ENCODE results near the gene PHLPP1. TPM values are rescaled to one million over a fixed set of nuclear protein-coding genes. Genes with fewer than 3 reads are reported as not detected.
A peak's percentile ranks its signal among the peaks of the same experiment; 100 is the strongest.

Gene PHLPP1
- total RNA-seq, 1 experiment from 2014 or later, result 12.5 TPM

DNA sequence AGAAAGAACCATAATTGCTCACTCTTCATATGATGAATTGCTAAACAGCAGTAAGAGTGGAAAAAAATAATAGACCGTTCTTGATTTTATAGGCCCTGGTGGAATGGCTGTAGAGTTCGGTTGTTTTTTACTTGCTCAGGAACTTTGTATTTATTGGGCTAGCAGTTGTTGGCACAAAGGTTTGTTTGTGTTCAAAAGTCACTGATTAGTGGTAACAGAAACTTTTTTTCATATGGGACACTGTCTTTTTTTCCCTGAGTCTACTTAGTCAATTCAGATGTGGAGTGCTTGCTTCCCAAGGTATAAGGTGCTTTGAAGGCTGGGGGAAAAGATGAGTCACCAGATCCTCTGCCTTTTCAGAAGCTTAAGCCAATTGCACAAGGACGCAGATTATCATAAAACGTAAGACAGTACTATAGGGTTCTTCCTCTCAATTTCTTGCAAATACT lies 25.8 kb downstream of the PHLPP1 start:
- DNase-seq (ENCODE audit: low read depth), result peak; percentile 73

- DNase-seq (ENCODE audit: low read depth), result no peak
Observed at GRCh38 chr18:62741584-62741983, 26.2 kb downstream of the PHLPP1 start.

GRCh38 chr18:62744076-62744968 lies 29.0 kb downstream of the PHLPP1 start:
- no peak for DNase-seq (ENCODE audit: low read depth)

DNA sequence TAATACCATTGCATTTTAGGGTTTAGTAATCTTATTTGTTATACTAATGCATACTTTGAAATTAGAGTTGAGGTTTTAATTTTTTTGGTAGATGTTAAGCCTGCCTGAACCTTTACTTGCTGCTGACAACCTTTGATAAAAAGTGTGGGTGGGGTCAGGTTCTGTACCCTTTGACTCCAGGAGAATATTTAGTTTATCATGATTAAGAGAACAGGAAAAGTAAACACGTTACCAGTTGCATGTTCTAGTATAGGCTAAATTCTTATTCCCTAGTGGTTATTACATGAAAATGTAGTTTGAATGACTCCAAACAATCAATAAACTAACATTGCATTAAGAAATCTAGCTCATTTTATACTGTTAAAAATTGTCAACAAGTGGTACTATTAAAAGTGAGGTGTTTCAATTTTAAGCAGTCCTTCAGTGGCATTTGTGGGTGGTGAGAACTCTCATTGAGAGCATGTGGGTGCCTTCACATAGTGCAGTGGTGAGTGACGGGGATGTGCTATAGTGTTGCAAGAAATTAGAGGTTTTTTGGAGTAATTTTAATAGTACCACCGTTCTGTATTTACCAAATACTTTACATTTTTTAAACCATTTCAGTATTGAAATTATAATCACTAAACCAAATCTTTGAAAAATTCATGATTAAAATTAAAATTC lies 29.9 kb downstream of the PHLPP1 start:
- no peak for DNase-seq (ENCODE audit: low read depth)

DNA sequence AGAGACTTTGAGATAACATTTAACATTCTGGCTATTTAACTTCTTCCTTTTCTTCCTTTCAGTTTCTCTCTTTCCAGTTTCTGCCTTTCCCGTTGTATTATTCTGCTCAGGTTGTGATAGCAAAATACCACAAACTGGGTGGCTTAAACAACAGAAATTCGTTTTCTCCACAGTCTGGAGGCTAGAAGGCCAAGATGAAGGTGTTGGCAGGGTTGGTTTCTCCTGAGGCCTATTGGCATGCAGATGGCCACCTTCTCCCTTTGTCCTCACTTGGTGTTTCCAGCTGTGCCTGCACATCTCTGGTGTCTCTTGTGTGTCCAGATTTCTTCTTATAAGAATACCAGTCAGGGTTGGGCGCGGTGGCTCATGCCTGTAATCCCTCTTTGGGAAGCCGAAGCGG lies 34.0 kb downstream of the PHLPP1 start:
- DNase-seq (ENCODE audit: low read depth), result no peak

- peak; percentile 46 for DNase-seq (ENCODE audit: low read depth)
Observed at GRCh38 chr18:62751341-62751821, 36.0 kb downstream of the PHLPP1 start.

DNA sequence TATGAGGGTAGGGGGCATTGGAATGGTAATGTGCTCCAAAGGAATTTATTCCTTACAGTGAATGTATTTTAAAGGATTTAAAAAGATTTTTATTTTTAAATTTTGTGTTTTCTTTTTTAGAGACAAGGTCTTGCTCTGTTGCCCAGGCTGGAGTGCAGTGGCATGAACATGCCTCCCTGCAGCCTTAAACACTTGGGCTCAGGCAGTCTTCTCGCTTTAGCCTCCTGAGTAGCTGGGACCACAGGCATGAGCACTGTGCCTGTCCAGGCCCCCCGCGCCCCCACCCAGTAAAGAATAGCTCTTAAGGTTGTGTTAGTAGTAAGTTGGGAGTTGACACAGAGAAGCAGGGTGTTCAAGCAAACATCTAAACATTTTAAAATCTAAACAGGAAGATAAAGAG lies 36.6 kb downstream of the PHLPP1 start:
- no peak for DNase-seq (ENCODE audit: low read depth)

DNA sequence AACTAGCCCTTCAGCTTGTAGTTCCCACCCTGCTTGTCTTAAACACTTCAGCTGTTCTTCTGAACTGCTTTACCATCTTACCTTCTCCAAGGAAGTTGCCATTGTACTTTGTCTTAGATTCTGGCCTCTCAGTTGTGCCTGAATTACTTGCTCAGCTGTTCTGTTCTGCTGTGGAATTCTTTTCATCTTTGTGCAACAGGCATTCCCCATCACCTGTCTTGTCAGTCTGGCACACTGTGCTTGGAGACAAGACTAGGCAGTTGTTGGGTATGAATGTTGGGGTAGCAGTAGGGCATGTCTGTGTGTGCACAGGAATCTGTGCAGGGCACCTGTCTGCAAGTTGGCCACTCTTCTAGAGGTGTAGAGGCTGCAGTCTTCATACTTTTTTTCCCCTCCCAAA lies 38.7 kb downstream of the PHLPP1 start:
- no peak for DNase-seq (ENCODE audit: low read depth)

DNA sequence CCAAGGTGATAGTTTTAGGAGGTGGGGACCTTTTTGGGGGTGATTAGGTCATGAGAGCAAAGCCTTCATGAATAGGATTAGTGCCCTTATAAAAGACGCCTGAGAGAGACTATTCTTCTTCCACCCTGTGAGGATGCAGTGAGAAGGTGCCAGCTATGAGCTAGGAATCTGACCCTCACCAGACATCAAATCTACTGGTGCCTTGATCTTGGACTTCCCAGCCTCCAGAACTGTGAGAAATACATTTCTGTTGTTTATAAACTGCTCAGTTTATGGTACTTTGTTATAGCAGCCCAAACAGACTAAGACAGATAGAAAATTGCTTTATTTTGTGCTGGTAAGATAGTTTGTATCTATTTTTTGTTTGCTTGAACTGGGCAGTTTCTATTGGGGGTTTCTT lies 40.1 kb downstream of the PHLPP1 start:
- DNase-seq (ENCODE audit: low read depth), result no peak

DNA sequence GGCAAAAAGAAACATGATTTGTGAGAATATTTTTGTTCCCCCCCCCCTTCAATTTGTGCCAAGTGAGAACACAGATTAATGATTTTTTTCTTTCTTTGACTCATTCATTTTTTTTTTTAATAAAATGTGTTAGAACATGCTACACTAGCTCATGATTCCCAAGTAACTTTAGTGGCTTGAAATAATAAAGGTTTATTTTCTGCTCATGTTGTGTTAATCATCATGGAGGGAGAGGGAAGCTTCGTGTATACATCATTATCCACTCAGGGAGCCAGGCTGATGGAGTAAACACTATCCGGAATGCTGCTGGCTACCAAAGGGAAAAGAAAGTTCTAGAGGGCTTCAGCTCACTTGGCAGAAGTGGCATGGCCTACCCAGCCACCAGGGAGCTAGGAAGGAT lies 40.6 kb downstream of the PHLPP1 start:
- DNase-seq (ENCODE audit: low read depth), result no peak

DNA sequence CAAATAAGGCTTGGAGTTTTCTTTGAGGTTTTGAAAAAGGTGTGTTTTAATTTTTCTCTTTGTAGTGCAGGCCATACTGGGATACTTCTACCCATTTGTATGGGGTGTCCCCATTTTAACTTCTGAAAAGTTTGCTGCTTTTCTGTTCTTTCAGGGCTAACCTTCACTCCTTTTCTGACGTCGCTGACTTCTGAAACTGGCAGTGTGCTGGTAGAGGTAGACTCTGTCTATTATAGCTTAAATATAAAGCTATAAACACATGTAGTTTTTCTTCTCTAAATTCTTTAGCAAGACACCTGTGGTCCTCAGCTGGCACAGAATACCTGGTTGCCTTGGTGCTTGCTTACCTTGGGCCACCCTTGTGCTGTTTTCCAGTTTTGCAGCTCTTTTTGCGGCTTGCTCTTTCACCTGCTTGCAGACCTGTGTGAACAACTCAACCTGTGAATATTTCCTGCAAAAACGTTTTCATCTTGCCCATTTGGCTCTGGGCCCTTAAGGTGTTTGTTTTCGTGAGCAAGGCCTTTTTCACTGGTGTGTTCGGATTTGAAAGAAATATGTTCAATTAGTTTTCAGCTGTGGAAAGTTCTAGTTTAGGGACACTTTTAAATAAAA lies 42.2 kb downstream of the PHLPP1 start:
- DNase-seq (ENCODE audit: low read depth), result no peak

DNA sequence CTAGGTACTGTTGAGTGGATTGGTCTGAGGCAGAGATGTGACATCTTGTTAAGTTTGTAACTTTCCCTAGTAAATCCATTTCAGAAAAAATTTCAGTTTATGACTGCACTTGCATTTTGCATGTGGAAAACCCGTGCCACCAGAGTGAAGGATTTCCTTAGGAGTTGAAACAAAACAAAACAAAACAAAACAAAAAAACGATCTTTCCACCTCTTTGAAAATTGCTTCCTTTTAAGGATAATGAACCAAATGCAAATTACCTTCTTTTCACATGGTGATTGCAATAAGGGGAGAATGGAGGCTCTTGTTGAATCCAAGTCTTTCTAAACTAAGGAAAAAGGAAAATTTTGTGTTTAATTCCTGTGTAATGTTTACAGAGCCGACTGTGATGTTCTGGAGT lies 43.2 kb downstream of the PHLPP1 start:
- DNase-seq (ENCODE audit: low read depth), result no peak

DNA sequence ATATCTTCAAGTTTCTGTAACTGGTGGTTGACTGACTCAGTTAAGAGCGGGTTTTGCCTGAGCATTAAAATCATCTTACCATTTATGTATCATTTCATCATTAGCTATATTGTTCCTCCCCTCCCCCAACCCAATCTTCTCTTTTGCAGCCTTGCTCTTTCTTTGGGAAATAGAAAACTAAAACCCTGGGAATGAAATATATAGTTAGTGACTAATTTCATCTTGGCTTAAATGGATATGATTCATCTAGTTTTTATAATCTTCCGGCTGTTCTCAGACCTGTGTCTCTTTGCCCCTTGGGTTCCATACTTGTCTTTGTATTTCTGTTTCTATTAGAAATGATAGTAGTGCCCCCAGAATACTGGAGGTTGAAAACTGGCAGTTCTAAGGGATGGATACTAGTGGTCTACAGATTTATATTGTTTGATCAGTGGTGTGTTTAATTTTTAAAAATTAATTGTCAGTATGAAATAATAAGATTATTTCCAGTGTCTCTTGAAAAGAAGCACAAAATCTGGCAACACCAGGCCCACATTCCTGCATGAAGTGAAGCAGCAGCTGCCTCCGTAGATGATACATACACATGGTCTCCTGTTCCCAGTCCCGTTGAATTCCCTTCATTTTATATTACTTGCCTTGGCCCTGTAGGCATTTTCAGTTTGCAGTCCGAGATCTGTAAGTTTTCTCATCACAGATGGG lies 44.5 kb downstream of the PHLPP1 start:
- DNase-seq (ENCODE audit: low read depth), result peak; percentile 65

DNA sequence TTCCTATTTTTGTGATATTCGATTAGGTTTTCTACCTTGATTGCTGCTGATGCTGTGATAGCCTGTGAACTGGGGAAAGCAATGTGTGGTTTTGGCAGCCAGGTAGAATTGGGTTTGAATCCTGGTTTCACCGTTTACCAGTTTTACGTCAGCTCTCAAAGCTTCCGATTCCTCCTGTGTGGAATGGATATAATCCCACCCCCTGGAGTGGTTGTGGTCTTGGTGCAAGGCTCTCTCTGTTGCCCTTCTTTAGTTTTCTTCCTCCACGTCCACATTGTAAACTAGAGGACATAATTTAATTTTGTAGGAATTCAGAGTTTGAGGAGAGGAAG lies 45.0 kb downstream of the PHLPP1 start:
- DNase-seq (ENCODE audit: low read depth), result no peak

- DNase-seq (ENCODE audit: low read depth), result peak; percentile 49
Observed at GRCh38 chr18:62763101-62763521, 47.8 kb downstream of the PHLPP1 start.

DNA sequence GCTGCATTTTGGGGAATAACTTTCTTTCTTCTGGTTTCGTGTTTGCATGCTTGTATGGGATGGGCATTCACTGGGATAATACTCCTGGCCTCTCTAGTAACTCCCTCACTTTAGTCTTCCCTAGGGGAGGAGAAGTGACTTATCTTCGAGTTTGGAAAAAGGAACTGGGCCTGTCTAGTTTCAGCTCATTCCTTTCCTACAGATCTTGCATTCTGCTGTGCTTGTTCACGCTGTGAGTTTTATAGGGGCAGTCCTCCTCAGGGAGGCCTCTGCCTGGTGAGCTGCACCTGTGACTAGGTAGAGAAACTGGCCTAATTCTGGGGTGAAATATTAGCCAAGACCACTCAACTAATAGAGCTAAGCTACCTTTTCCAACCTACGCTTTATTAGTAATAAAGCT lies 50.9 kb downstream of the PHLPP1 start:
- DNase-seq (ENCODE audit: low read depth), result no peak

DNA sequence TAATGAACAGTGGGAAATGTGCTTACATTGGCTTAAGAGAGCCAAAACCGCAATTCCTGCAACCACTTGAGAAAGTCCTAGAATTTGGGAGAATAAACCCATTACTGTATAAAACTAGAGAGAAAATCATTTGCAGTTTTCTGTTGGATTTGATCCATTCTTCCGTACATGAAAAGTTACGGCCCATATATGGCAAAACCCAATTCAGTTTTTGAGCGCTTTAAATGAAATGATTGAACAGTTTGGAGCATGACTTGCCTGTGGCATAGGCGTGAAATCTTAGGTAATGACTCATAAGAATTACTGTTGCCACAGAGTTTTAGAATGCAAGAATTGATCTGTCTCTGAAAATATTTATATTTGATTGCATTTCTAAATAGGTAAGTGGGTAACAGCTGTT lies 52.0 kb downstream of the PHLPP1 start:
- peak; percentile 39 for DNase-seq (ENCODE audit: low read depth)

DNA sequence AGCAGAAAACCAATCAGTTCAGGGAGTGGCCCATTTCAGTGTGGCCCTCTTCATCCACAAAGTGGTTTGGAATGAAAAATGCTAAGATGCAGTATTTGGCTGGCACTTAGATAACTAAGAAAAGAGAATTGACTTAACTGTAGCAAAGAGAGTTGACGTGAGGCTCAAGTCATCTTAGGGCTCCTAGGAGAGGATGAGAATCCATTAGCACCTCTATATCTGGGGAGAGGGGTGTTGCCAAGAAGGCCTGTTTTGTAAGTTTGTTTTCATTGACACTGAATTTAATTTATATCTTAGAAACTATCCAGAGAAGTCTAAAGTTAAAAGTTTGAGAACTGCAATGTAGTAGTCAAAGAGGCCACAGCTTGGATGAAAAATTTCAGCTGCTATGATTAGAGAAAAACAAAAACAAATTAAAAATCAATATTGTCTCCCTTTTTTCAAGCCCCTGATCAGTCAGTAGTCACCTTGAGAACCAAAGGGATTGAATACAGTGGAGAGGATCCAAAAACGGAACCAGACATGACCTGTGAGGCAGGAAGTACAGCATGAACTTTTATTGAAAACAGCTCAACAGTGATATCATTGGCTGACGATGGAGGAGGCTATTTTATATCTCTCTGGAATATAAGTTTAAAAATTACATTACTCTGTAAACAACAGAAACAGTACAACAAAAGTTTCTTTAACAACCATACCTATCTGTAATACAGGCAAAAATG lies 52.7 kb downstream of the PHLPP1 start:
- no peak for DNase-seq (ENCODE audit: low read depth)

GRCh38 chr18:62768558-62768943 lies 53.2 kb downstream of the PHLPP1 start:
- no peak for DNase-seq (ENCODE audit: low read depth)

DNA sequence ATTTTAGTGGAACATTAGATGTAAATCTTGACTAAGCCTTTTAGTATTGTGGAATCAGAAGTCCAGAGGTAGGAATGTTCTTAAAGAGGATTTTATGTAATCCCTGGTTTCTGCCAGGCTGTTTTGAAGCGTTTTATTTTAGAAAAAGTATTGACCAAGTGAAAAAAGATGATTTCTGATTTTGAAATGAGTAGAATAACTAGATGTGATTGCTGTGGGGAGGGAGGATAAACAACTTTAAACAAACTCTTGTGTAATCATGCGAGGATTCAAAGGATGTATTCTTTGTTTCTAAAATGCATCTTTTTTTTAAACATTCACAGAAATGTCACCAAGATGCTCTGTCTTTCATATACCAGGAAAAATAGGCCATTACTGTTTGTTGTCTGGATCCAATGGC lies 53.9 kb downstream of the PHLPP1 start:
- DNase-seq (ENCODE audit: low read depth), result no peak

- no peak for DNase-seq (ENCODE audit: low read depth)
Observed at GRCh38 chr18:62771494-62772270, 56.3 kb downstream of the PHLPP1 start.
